Measurements from ENCODE around the gene SNX27.

SNX27 gene

GRCh38 chr1:151741516-151741915 is 129.7 kb downstream of the SNX27 start:
- DNase-seq (ENCODE audit: extremely low spot score, insufficient read length, low read depth) = no peak
- FAIRE-seq = no peak

Measured in GM18507 (cell line).